EH (cell line): ENCODE measurements around the gene COMT.
"Not testable (repeated sequence)": the region's sequence is repeated elsewhere in the genome, so short reads cannot be mapped to it uniquely, and the experiment has no call there.

ENCODE experiments used
- DNase-seq: peaks from one replicate; pipeline ENCODE4 v3.0.0-alpha.2; 2015; ENCODE audit warnings: low read depth

Gene COMT

DNA sequence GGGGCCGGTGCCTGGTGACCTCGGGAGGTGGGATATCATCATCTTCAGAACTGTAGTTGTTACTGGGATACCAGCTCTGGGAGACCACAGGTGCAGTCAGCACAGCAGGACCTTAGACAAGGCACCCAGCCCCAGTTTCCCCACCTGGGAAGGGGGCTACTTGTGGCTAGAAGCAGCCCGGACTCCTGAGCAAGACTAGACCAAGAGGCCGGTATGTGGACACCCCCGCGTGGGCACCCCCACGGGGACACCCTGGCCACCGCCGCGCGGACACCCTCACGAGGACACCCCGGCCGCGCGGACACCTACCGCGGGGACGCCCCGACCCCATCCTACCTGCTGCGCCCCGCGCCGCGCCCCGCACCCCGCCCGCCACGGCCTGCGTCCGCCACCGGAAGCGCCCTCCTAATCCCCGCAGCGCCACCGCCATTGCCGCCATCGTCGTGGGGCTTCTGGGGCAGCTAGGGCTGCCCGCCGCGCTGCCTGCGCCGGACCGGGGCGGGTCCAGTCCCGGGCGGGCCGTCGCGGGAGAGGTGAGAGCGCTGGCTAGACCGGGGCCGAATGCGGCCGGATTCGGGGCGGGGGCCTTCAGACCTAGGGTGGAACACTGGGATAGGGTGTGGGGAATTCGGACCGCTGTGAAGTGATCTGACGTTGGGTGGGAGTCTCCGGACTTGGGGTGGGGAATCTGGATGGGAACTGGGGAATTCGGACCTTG lies at the start of gene COMT, which contains the start of gene TXNRD2:
COMT (plus strand) TSS at position 408 of the 718 bp plus-strand sequence. CDS start 20,755 bp downstream, outside the sequence.
TXNRD2 (minus strand) TSS at position 454 of the 718 bp plus-strand sequence; CDS start at position 439, 15 bp downstream.
- peak; percentile 77 for DNase-seq

DNA sequence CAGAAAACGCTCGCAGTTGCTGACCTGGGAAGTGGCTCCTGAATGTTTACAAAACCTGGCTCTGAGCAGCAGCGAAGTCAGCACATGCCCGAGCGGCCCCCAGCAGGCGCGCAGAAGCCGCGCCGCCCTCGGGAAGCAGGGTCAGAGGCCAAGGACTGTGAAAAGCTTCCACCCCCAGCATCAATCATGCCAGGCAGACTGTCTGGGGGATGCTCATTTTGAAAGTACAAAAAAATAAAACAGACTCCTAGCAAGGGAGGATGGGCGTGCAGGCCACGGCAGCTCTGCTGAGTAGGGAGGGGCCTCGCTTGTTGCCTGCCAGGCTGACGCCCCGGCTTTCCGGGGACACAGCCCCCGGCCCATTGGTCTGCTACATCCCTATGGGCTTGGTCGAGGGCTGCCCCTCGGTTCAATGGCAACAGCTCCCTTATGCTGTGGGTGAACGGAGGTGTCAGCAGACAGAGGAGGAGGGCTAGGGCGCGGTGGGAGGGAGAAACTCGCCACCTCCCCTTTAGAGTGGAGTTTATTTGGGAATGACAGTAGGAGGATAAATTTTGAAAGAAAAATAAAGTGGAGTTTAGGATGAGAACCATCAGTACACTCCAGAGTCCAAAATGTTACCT lies 49.2 kb upstream of the COMT start:
- peak; percentile 20 for DNase-seq

DNA sequence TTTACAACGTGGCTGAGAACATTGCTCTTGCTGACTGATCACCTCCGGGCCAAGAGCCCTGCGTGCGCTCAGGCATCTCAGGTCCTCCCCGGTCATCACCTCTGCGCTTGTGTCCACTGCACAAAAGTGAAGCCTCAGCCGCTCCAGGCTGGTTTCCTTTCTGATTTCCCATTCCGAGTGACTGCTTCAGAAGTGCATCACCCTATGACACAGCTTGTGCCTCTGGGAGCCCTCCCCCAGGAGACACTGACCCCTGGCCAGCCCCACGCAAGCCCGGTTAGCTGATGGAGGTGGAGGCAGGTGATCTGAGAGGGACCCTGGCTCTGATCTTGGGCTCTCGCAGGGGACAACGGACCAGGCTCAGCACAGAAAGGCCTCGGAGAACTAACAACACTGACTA lies 48.6 kb upstream of the COMT start:
- DNase-seq = no peak

DNA sequence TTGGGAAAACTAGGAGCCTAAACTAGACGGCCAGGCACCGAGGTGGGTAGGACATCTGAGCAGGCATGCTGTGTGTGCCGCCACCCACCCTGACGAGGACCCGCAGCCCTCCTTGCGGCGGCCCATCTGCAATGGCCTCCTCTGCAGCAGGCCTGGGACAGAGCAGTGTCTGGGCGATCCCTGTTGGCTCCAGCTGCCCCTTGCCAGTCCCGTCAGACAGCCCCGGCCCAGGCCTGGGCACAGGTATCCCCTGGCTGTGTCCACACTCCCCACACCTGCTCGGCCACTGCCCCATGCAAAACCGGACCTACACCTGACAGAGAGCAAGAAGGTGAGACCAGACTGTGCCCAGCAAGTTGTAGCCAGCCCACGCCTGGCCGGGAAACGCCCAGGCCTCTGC lies 48.2 kb upstream of the COMT start:
- no peak for DNase-seq

DNA sequence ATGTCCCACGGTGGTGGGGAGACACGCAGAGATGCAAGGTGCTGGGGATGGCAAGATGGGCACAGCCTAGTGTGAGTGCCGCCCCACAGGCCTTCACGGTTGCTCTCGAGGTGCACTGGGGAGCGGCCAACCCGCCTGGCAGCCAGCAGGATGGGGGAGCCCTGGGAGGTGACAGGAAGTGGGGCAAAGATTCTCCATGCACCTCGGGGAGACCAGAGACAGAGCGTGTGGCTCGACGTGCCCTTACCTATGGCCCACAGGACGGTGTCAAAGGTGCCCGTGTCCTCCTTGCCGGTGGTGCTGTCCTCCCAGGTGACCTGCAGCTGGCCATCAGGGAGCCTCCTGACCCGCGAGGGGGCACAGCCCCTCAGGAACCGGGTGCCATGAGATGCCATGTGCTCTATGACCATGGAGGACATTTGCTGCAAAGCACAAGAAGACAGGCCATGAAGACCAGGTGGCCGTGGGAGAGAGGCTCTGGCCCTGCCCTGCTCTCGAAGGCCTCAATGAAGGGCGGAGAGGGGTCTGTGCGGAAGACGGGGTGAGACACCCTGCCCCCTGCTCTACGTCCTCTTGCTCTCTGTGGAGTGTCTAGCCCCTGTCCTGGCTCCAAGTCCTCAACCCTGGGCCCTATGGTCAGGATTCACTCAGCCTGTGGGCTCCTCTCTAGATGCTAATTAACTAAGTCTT lies 46.3 kb upstream of the COMT start:
- DNase-seq = no peak

DNA sequence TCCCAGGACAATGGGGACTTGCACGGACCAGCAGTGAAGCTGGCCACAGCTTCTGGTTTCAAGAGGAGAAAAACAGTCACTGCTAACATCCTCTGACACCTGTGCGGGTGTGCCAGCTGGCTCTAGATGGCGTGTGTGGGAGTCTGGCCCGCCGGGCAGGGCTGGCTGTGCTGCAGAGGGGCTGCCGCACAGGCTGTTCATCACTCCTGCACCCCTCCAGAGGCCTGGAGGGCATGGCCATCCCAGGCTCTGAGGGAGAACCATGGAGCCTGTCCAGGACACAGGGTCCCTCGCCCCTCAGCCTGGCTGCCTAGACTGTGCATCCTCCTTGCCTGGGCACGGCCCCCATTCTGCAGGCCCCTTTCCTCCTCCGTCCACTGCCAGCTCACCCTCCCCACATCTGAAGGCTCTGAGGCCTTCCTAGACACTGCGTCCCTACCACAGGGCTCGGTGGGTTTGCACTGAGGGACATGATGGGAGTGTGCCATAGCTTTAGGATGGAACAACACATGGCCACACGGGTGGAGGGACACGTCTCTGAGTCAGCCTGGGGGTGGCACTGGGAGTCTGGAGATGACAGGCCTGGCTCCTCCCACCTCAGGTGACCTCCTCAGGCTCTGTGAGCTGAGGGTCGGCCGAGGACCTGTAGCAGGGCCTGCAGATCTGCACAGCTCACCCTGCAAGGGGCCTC lies 44.8 kb upstream of the COMT start:
- no peak for DNase-seq

DNA sequence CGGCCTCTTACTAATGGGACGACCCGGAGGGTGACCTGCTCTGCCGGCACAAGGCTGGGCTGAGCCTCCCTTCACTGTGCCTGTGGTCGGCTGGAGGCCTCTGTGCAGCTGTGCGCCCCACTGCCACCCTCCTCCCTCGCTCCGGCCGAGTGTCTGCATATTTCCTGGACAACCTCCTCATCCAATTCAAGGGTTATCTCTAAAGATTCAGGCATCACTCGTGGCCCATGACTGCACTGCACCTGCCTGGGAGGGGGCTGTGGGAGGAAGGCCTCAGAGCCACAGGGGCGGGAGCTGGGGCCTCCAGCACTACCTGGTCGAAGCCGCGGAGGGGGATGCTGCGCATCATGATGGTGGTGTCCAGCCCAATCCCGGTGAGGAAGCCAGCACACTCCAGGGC lies 43.8 kb upstream of the COMT start:
- no peak for DNase-seq

DNA sequence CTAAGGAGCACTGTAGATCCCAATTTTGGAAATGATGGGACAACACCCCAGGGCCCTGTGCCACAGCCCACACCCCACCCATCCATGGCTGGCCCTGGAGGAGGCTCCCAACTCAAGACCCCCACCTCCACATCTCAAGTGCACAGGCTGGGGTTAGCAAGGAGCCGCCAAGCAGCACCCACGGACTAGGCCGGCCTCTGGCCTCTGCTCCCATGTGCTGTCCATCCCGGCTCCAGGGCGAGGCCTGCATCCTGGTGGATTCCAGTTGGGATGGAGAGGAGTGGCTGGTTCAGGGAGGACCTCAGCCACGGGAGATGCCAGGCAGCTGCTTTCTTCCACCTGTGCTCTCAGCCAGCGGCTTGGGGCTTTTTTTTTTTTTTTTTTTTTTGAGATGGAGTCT lies 43.4 kb upstream of the COMT start:
- DNase-seq = no peak

DNA sequence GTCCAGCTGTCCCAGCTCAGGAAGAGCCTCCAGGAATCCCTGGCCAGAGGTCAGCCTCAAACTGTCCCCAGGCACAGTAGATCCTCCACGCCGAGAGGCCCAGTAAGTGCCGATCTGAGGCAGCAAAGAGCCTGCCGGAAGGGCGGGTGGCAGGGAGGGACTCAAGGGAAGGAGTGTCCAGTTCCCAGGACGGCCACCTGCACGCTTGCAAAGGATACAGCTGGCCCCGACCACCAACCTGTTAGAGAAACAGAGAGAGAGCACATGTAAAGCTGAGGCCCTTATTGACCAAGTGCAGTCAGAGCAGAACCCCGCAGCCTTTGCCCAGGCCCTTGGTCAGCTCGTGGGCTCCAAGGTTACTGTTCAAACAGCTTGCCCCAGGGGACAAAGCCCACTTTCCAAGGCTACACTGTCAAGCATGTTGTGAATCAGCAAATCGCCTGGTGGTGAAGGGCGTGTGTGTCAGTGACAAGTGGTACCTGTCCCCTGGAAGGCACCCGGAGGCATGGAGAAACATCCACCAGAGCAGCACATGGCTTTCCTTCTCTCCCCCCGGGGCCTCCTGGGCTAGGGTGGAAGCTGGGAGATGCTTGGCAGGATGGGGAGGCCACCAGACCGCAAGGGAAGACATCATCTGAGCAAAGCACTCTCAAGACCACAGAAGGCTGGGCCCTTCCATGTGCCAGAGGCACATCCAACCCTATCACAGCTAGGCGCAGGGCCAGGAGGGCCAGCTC lies 42.6 kb upstream of the COMT start:
- DNase-seq = no peak

DNA sequence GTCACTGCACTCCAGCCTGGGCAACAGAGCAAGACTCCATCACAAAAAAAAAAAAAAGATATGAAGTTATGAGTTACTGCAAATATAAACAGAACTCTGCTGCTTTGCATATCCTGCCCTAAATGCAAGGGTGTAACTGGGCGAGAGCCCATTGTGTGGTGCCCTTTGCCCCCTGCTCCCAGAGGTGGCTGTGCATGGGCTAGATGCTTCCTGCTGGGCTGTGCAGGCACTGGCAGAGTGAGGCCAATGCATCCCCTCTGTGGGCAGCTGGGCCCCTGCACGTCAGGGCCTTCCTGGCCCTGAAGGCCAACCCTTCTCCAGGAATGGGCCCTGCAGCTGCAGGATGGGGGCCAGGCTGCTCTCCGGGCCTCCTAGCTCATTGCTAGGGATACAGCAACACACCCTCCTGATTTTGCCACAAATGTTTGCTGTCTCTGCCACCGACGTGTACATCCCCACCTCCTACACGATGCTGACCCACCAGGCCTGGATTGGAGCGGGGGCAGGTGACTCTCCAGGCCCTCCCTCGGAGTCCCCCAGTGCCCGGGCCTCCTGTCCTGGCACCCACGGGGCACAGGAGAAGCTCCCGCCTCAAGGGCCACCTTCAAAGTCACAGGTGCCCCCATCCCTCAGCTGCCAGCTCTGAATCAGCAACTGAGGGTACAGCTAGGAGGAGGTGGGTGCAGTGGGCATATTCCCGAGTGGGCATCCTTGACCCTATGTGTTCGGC lies 40.7 kb upstream of the COMT start:
- no peak for DNase-seq

DNA sequence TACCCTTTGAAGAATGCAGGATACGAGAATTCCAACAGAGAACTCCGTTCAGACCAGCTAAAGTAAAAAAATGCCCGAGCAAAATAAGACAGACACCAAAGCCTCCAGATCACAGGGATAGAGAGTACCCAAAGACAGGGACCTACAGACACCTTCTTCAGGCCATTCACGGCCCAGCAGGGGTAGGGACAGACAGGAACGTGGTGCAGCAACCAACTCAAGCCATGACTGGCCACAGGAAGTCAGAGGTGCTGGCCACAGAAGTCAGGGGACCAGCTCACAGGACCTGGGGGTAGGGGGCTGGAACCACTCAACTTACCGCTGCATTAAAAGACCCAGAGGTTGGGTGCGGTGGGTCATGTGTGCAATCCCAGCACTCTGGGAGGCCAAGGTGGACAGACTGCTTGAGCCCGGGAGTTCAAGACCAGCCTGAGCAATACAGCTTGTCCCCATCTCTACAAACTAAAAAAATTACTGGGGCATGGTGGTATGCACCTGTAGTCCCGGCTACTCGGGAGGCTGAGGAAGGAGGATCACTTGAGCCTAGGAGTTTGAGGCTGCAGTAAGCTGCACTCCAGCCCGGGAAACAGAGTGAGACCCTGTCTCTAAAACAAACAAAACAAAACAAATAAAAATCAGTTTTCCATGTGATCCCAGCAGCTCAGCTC lies 39.9 kb upstream of the COMT start:
- no peak for DNase-seq

DNA sequence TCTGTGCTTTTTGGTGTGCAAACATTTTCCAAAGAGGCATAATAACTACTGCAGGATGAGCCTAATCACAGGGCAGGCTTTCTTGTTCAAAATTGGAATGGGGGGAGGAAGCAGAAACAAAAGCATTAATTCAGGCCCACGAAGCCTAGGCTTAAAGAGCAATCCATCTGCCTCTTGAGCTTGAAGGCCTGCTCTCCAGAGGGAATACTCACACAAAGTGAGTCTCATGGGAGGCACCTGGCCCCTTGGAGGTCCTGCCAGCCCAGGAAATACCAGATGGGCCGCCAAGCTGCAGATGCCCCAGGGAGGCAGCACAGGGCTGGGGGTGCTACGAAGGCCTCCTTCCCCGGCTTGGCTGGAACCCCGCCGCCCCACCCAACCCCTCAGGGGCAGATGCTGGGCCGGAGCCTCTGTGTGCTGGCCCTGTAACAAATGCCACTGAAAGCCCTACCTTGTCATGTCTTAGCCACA lies 39.3 kb upstream of the COMT start:
- no peak for DNase-seq

DNA sequence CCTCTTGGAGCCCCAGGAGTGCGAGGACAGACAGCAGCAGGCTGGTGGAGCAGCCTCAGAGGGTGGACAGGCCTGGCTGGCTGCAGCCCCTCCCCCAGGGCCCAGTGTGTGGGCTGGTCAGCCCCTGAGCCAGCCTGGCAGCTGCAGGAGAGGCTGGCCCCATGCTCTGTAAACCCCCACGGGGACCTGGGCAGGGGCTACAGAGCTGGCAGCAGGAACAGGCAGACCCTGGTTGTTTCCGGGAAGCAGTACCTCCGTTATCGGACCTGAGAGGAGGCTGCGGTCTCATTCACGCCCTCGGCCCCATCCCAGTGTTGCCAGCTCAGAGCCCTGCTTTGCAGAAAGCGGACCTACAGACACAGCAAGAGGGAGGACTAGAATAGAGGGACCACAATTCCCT lies 38.5 kb upstream of the COMT start:
- no peak for DNase-seq

DNA sequence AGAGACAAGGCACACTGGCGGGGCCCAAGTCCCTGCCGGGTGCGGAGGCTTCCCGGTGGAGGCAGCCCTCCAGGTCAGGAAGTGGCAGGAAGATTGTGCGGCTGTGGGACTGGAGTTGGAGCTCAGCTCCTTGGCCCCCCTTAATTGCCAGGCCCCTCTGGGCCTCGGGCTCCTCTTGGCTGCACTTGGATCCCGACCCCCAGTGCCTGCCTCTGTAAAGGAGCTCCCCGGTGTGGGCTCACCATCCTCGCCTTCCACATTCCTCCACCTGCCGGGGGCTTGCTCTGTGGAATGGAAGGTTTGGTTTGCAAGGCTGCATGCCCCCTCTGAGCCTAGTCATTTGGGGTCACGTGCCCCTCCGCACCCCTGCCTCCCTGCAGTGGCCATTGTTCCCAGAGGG lies 38.1 kb upstream of the COMT start:
- DNase-seq = no peak

DNA sequence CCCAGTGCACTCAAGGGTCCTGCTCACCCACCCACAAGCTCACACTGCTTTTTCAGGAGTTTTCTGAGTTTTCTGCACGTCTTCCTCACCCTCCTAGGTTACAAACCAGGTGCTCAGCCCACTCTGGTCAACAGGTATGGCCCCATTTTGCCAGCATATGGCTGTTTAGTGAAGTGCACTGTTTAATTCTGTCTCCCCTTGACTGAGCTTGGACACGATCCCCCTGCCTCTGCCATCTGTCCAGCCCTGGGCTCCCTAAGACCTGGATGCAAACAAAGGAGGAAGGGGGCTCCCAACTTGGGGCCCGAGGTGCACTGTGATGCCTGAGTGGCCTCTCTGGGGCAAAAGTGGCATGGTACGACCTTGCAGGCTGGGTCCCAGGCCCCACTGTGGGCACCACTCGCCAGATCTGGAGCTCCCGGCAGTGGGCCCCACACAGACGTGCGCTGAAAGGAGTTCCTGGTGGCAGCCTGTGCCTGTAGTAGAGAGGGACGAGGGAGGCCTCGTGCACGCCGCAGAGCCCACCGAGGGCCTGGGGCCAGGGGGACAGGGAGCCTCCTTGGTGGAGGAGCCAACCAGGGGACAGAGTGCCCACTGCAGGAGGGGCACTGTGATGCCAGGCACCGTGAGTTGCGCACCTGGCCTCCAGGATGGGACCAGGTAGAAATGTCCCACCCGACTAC lies 37.3 kb upstream of the COMT start:
- DNase-seq = no peak

DNA sequence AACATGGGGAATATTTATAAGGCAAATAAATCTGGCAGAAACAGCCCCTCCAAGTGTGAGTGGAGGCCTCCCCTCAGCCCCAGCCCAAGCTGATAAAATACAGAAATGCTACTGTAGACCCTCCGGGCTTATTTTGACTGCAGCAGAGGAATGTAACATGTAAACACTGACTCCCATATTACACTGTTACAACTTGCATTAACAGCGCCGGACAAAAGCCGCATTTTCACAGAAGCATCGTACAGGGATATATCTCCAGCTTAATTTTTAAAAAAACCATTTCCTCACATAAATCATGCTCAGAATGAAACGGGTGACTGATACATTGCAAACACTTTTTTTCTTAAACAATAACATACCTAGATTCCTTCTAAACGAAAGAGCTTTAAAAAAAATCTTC lies 36.6 kb upstream of the COMT start:
- DNase-seq = no peak

DNA sequence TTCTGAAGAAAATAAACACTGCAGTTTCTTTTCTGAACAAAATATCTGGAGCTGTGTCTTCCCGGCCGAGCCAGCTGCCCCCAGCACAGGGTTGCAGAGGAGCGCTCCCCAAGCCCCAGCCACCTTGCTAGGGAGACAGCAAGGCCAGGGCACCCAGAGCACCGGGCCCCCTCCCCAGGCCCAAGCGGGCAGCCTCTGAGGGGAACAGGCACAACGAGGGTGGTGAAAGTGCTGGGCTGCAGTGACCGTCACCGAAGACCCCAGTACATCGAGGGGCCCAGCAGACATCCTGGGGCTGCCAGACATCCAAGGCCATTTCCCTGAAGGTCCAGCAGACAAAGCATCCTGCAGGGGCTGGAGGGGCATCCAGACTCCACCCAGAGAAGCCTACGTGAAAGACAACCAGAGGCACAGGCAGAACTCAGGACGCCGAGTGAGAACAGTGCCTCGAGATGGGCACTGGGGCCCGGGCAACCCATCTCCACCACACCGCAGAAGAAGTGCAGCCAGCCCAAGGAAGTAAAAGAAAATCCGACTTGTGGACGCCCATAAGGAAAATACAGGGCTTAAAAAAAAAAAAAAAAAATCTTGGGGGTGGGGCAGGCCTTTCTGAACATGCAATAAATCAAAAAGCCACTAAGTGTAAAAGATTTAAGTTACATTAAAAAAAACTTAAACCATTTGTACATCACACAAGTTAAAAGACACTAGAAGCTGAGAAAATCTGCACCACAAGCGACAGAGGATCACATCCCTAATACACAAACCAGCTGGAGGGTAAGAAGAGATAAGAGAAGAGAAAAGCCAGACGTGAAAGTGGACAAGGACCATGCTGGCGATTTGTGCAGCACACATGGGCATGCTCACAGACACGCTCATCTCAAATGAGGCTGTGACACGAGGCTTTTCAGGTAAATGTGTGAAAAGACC lies 36.0 kb upstream of the COMT start:
- no peak for DNase-seq

DNA sequence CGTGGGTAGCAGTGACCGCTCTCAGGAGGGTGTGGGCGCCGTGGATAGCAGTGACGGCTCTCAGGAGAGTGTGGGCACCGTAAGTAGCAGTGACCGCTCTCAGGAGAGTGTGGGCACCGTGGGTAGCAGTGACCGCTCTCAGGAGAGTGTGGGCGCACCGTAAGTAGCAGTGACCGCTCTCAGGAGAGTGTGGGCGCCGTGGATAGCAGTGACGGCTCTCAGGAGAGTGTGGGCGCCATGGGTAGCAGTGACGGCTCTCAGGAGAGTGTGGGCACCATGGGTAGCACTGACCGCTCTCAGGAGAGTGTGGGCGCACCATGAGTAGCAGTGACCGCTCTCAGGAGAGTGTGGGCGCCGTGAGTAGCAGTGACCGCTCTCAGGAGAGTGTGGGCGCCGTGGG lies 34.7 kb upstream of the COMT start:
- not testable (repeated sequence) for DNase-seq

DNA sequence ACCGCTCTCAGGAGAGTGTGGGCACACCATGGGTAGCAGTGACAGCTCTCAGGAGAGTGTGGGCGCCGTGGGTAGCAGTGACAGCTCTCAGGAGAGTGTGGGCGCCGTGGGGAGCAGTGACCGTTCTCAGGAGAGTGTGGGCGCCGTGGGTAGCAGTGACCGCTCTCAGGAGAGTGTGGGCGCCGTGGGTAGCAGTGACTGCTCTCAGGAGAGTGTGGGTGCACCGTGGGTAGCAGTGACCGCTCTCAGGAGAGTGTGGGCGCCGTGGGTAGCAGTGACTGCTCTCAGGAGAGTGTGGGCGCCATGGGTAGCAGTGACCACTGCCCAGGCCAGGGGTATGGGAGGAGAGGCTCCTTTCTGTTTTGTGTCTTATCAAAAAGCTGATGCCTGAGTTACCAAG lies 33.7 kb upstream of the COMT start:
- not testable (repeated sequence) for DNase-seq
